HEK293 (cell line): ENCODE measurements around the gene KRT16.

Source experiments
- CTCF ChIP-seq: fragments of 450-650 bp; formaldehyde crosslinking; IDR thresholded peaks from 2 replicates; pipeline ENCODE4 v1.5.1; 2016; ENCODE audit warnings: missing biosample characterization, missing genetic modification characterization
- GLI2 ChIP-seq: fragments of 450-650 bp; formaldehyde crosslinking; IDR thresholded peaks from 2 replicates; pipeline ENCODE4; 2017; ENCODE audit warnings: missing biosample characterization, missing genetic modification characterization, low read depth, borderline replicate concordance
- GLI4 ChIP-seq: fragments of 450-650 bp; formaldehyde crosslinking; IDR thresholded peaks from 2 replicates; pipeline ENCODE4 v1.5.1; 2016; ENCODE audit warnings: missing biosample characterization, missing genetic modification characterization
- GLIS2 ChIP-seq: fragments of 450-650 bp; formaldehyde crosslinking; IDR thresholded peaks from 2 replicates; pipeline ENCODE4 v1.5.1; 2016; ENCODE audit warnings: missing biosample characterization, missing genetic modification characterization
- KLF8 ChIP-seq: fragments of 450-650 bp; formaldehyde crosslinking; IDR thresholded peaks from 2 replicates; pipeline ENCODE4 v1.5.1; 2016; ENCODE audit warnings: missing biosample characterization, missing genetic modification characterization
- PBX3 ChIP-seq: sonication (generic); formaldehyde crosslinking; IDR thresholded peaks from 2 replicates; pipeline ENCODE4 v1.8.1; 2022; ENCODE audit warnings: mild to moderate bottlenecking, moderate library complexity, missing genetic modification reagents
- SALL2 ChIP-seq: fragments of 450-650 bp; formaldehyde crosslinking; IDR thresholded peaks from 2 replicates; pipeline ENCODE4 v1.5.0; 2017; ENCODE audit warnings: missing biosample characterization, mild to moderate bottlenecking, missing genetic modification characterization, borderline replicate concordance
- ZFHX2 ChIP-seq: fragments of 450-650 bp; formaldehyde crosslinking; conservative IDR thresholded peaks from 2 replicates; pipeline ENCODE4 v1.5.1; 2016; ENCODE audit warnings: missing biosample characterization, missing genetic modification characterization
- ZNF155 ChIP-seq: fragments of 450-650 bp; formaldehyde crosslinking; IDR thresholded peaks from 2 replicates; pipeline ENCODE4 v1.5.1; 2016; ENCODE audit warnings: missing biosample characterization, missing genetic modification characterization
- ZNF248 ChIP-seq: fragments of 450-650 bp; formaldehyde crosslinking; IDR thresholded peaks from 2 replicates; pipeline ENCODE4 v1.5.1; 2017; ENCODE audit warnings: missing biosample characterization, missing genetic modification characterization
- ZNF266 ChIP-seq: fragments of 450-650 bp; formaldehyde crosslinking; IDR thresholded peaks from 2 replicates; pipeline ENCODE4 v1.5.1; 2016; ENCODE audit warnings: missing biosample characterization, missing genetic modification characterization, low read depth
- ZNF350 ChIP-seq: fragments of 450-650 bp; formaldehyde crosslinking; IDR thresholded peaks from 2 replicates; pipeline ENCODE4 v1.5.0; 2017; ENCODE audit warnings: missing biosample characterization, mild to moderate bottlenecking, missing genetic modification characterization
- ZNF488 ChIP-seq: fragments of 450-650 bp; formaldehyde crosslinking; IDR thresholded peaks from 2 replicates; pipeline ENCODE4 v1.5.1; 2016; ENCODE audit warnings: missing biosample characterization, missing genetic modification characterization
- ZNF510 ChIP-seq: fragments of 450-650 bp; formaldehyde crosslinking; IDR thresholded peaks from 2 replicates; pipeline ENCODE4 v1.5.1; 2018; ENCODE audit warnings: mild to moderate bottlenecking, missing genetic modification characterization, missing biosample characterization; ENCODE audit not compliant: insufficient replicate concordance
- ZNF558 ChIP-seq: fragments of 450-650 bp; formaldehyde crosslinking; IDR thresholded peaks from 2 replicates; pipeline ENCODE4 v1.5.1; 2016; ENCODE audit warnings: missing biosample characterization, missing genetic modification characterization
- ZNF560 ChIP-seq: fragments of 450-650 bp; formaldehyde crosslinking; IDR thresholded peaks from 2 replicates; pipeline ENCODE4 v1.5.1; 2017; ENCODE audit warnings: missing biosample characterization, missing genetic modification characterization, borderline replicate concordance
- ZNF561 ChIP-seq: fragments of 450-650 bp; IDR thresholded peaks from 2 replicates; pipeline ENCODE4 v1.5.1; 2018; ENCODE audit warnings: missing biosample characterization, missing genetic modification characterization, borderline replicate concordance
- ZNF600 ChIP-seq: fragments of 450-650 bp; formaldehyde crosslinking; IDR thresholded peaks from 2 replicates; pipeline ENCODE4 v1.5.1; 2016; ENCODE audit warnings: missing biosample characterization, missing genetic modification characterization
- ZNF610 ChIP-seq: fragments of 450-650 bp; formaldehyde crosslinking; IDR thresholded peaks from 2 replicates; pipeline ENCODE4 v1.5.1; 2016; ENCODE audit warnings: missing biosample characterization, missing genetic modification characterization, borderline replicate concordance
- ZNF670 ChIP-seq: fragments of 450-650 bp; formaldehyde crosslinking; IDR thresholded peaks from 2 replicates; pipeline ENCODE4 v1.5.1; 2016; ENCODE audit warnings: missing biosample characterization, missing genetic modification characterization, low read depth
- ZNF677 ChIP-seq: fragments of 450-650 bp; IDR thresholded peaks from 2 replicates; pipeline ENCODE4 v1.5.0; 2018; ENCODE audit warnings: missing biosample characterization, mild to moderate bottlenecking, missing genetic modification characterization, moderate library complexity
- ZNF707 ChIP-seq: fragments of 450-650 bp; formaldehyde crosslinking; IDR thresholded peaks from 2 replicates; pipeline ENCODE4 v1.5.1; 2016; ENCODE audit warnings: missing biosample characterization, missing genetic modification characterization
- ZNF843 ChIP-seq: fragments of 450-650 bp; formaldehyde crosslinking; IDR thresholded peaks from 2 replicates; pipeline ENCODE4 v1.5.1; 2016; ENCODE audit warnings: missing biosample characterization, missing genetic modification characterization
- TF ChIP-seq, protein P1 (sequence below): fragments of 450-650 bp; formaldehyde crosslinking; IDR thresholded peaks from 2 replicates; pipeline ENCODE4 v1.5.1; 2016; ENCODE audit warnings: missing biosample characterization, missing genetic modification characterization
- TF ChIP-seq, protein P2 (sequence below): fragments of 450-650 bp; formaldehyde crosslinking; IDR thresholded peaks from 2 replicates; pipeline ENCODE4 v1.5.1; 2016; ENCODE audit warnings: missing biosample characterization, missing genetic modification characterization
- TF ChIP-seq, protein P3 (sequence below): fragments of 450-650 bp; formaldehyde crosslinking; IDR thresholded peaks from 2 replicates; pipeline ENCODE4 v1.5.1; 2016; ENCODE audit warnings: missing biosample characterization, missing genetic modification characterization
- TF ChIP-seq, protein P4 (sequence below): fragments of 450-650 bp; formaldehyde crosslinking; IDR thresholded peaks from 2 replicates; pipeline ENCODE4 v1.5.1; 2016; ENCODE audit warnings: missing biosample characterization, missing genetic modification characterization
- TF ChIP-seq, protein P5 (sequence below): fragments of 450-650 bp; formaldehyde crosslinking; IDR thresholded peaks from 2 replicates; pipeline ENCODE4 v1.5.1; 2017; ENCODE audit warnings: missing biosample characterization, missing genetic modification characterization

The KRT16 gene

DNA sequence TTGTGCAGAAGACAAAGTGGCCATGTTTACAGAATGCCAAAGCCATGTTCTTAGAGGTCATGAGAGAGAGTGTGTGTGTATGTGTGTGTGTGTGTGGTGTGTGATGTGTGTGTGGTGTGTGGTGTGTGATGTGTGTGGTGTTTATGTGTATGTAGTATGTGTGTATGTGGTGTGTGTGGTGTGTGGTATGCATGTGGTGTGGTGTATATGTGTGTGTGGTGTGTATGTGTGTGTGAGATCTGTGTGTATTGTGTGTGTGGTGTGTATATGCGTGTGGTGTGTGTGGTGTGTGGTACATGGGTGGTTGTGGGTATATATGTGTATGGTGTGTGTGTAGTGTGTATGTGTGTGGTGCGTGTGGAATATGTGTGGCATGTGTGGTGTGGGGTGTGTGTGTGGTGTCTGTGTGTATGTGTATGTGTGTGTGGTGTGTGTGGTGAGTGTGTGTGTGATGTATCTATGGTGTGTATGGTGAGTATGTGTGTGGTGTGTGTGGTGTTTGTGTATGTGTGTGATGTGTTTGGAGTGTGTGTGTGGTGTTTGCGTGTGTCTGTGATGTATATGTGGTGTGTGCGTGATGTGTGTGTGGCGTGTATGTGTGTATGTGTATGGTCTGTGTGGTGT lies 20.0 kb upstream of the KRT16 start (continued):
- TF ChIP-seq, protein P1, sequence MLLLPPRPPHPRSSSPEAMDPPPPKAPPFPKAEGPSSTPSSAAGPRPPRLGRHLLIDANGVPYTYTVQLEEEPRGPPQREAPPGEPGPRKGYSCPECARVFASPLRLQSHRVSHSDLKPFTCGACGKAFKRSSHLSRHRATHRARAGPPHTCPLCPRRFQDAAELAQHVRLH (tag by site-specific recombination), result no peak
- TF ChIP-seq ZNF510 (tag by site-specific recombination), result no peak
- no peak for TF ChIP-seq ZNF560
- no peak for TF ChIP-seq ZNF155
- no peak for TF ChIP-seq ZNF600 (tag by site-specific recombination)
- TF ChIP-seq ZNF707 (tag by site-specific recombination), result peak; percentile 25; the same call in 1 of the 2 replicates
- no peak for TF ChIP-seq GLI4 (tag by site-specific recombination)
- TF ChIP-seq ZNF843, result no peak
- no peak for TF ChIP-seq ZNF610 (tag by site-specific recombination)
- TF ChIP-seq, protein P2, sequence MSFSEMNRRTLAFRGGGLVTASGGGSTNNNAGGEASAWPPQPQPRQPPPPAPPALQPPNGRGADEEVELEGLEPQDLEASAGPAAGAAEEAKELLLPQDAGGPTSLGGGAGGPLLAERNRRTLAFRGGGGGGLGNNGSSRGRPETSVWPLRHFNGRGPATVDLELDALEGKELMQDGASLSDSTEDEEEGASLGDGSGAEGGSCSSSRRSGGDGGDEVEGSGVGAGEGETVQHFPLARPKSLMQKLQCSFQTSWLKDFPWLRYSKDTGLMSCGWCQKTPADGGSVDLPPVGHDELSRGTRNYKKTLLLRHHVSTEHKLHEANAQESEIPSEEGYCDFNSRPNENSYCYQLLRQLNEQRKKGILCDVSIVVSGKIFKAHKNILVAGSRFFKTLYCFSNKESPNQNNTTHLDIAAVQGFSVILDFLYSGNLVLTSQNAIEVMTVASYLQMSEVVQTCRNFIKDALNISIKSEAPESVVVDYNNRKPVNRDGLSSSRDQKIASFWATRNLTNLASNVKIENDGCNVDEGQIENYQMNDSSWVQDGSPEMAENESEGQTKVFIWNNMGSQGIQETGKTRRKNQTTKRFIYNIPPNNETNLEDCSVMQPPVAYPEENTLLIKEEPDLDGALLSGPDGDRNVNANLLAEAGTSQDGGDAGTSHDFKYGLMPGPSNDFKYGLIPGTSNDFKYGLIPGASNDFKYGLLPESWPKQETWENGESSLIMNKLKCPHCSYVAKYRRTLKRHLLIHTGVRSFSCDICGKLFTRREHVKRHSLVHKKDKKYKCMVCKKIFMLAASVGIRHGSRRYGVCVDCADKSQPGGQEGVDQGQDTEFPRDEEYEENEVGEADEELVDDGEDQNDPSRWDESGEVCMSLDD, result no peak
- no peak for TF ChIP-seq KLF8
- TF ChIP-seq ZNF488, result 0 out of 2 replicates have a peak, but pooled peaks have one; percentile 12
- TF ChIP-seq ZNF561 (tag by site-specific recombination), result no peak
- no peak for TF ChIP-seq ZNF248 (tag by site-specific recombination)
- TF ChIP-seq SALL2 (tag by site-specific recombination), result no peak
- no peak for TF ChIP-seq ZNF266 (tag by site-specific recombination)
- TF ChIP-seq ZNF350 (tag by site-specific recombination), result no peak
- no peak for TF ChIP-seq PBX3 (CRISPR knock-in tag)
- TF ChIP-seq, protein P3, sequence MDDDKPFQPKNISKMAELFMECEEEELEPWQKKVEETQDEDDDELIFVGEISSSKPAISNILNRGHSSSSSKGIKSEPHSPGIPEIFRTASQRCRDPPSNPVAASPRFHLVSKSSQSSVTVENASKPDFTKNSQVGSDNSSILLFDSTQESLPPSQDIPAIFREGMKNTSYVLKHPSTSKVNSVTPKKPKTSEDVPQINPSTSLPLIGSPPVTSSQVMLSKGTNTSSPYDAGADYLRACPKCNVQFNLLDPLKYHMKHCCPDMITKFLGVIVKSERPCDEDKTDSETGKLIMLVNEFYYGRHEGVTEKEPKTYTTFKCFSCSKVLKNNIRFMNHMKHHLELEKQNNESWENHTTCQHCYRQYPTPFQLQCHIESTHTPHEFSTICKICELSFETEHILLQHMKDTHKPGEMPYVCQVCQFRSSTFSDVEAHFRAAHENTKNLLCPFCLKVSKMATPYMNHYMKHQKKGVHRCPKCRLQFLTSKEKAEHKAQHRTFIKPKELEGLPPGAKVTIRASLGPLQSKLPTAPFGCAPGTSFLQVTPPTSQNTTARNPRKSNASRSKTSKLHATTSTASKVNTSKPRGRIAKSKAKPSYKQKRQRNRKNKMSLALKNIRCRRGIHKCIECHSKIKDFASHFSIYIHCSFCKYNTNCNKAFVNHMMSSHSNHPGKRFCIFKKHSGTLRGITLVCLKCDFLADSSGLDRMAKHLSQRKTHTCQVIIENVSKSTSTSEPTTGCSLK (tag by site-specific recombination), result no peak
- no peak for TF ChIP-seq ZNF670 (tag by site-specific recombination)
- TF ChIP-seq GLIS2 (tag by site-specific recombination), result no peak
- TF ChIP-seq ZNF677 (tag by site-specific recombination), result no peak
- no peak for TF ChIP-seq CTCF
- TF ChIP-seq GLI2, result no peak
- TF ChIP-seq ZFHX2 (tag by site-specific recombination), result no peak
- TF ChIP-seq, protein P4, sequence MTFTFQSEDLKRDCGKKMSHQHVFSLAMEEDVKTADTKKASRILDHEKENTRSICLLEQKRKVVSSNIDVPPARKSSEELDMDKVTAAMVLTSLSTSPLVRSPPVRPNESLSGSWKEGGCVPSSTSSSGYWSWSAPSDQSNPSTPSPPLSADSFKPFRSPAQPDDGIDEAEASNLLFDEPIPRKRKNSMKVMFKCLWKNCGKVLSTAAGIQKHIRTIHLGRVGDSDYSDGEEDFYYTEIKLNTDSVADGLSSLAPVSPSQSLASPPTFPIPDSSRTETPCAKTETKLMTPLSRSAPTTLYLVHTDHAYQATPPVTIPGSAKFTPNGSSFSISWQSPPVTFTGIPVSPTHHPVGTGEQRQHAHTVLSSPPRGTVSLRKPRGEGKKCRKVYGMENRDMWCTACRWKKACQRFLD (tag by site-specific recombination), result no peak; the same call in 1 of the 2 replicates
- TF ChIP-seq ZNF558 (tag by site-specific recombination), result no peak
- TF ChIP-seq, protein P5, sequence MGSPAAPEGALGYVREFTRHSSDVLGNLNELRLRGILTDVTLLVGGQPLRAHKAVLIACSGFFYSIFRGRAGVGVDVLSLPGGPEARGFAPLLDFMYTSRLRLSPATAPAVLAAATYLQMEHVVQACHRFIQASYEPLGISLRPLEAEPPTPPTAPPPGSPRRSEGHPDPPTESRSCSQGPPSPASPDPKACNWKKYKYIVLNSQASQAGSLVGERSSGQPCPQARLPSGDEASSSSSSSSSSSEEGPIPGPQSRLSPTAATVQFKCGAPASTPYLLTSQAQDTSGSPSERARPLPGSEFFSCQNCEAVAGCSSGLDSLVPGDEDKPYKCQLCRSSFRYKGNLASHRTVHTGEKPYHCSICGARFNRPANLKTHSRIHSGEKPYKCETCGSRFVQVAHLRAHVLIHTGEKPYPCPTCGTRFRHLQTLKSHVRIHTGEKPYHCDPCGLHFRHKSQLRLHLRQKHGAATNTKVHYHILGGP (tag by site-specific recombination), result no peak
